Activated naive CD4-positive, alpha-beta T cell treated with anti-CD3 and anti-CD28 coated beads, Interleukin-2, amount 50 U/mL, for 16 hours (primary cell): ENCODE data around the gene HOXD8.
A peak's percentile ranks its signal among the peaks of the same experiment; 100 is the strongest.

ENCODE experiments used
- DNase-seq: peaks from one replicate; pipeline ENCODE4 v3.0.0-alpha.2; 2020

Gene HOXD8

DNA sequence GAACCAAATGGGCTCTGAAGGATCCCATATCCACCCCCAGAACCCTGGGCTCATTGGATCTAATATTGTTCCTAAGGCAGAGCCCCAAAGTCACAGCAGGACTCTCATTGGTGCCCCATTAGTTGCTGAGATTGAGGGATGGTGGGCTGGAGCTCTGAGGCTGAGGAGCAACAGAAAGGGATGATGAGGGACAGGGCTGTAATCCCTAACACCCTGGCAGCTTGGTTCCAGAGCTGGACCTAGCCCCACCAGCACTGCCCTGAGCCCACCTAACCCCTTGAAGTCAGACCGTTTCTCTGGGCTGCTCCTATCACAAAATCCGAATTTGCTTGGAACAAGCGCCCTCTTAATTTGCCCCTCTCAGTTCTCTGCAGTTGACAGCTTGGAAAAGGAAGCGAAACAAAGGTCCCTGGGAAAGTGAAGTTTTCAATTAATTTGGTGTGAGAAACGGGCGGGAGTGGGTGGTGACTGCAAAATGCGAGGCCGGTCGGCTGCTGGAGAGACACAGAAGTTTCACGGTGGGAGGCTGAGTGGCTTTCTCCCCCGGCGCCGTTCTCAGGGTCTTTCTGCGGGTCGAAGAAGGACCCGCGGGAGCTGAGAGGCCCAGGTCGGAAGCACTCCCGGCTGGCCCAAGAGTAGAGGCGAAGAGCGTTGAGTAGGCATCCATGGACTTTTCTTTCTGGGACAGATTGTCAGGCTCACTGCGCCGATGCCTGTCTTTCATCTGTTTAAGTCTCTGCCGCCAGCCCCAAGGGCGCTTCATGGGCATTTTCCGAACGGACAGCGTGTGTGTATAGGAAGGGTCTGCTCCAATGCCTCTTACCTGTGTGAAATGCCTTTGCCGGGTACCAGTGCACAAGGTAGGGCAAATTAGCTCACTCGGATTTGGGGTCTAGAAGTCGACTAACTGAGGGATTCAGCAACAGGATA lies 37.9 kb upstream of the HOXD8 start:
- no peak for DNase-seq

DNA sequence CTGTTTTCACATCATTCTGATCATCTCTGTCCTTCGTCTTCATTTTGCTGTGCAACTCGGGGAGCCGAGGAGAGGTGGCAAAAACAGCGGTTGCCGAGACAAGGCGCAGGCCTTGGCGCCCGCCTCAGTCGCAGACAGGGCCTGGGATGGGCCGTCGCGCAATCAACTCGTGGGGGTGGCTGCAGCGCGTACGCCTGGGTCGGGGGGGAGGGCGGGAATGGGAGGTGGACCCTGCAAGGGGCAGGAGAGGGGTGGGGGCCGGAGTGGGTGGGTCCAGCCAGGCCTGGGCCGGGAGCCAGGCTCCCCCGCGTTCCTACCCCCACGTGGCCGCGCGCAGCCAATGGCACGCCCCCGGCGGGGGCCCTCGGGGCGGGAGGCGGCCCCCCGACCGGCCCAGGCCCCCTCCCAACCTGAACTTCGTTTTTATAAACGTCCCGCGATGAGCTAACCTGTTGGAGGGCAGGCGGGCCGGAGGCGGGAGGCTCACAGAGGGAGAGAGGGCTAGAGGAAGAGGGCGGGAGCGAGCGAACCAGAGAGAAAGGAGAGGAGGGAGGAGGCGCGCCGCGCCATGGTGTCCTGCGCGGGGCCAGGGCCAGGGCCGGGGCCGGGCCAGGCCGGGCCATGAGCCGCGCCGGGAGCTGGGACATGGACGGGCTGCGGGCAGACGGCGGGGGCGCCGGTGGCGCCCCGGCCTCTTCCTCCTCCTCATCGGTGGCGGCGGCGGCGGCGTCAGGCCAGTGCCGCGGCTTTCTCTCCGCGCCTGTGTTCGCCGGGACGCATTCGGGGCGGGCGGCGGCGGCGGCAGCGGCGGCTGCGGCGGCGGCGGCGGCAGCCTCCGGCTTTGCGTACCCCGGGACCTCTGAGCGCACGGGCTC lies 37.0 kb upstream of the HOXD8 start, which contains the start of gene HOXD13:
Gene HOXD13, plus strand, starts transcription at position 452 of the 875 bp plus-strand sequence. Its CDS starts 170 bp downstream, at position 622.
- DNase-seq: no peak

DNA sequence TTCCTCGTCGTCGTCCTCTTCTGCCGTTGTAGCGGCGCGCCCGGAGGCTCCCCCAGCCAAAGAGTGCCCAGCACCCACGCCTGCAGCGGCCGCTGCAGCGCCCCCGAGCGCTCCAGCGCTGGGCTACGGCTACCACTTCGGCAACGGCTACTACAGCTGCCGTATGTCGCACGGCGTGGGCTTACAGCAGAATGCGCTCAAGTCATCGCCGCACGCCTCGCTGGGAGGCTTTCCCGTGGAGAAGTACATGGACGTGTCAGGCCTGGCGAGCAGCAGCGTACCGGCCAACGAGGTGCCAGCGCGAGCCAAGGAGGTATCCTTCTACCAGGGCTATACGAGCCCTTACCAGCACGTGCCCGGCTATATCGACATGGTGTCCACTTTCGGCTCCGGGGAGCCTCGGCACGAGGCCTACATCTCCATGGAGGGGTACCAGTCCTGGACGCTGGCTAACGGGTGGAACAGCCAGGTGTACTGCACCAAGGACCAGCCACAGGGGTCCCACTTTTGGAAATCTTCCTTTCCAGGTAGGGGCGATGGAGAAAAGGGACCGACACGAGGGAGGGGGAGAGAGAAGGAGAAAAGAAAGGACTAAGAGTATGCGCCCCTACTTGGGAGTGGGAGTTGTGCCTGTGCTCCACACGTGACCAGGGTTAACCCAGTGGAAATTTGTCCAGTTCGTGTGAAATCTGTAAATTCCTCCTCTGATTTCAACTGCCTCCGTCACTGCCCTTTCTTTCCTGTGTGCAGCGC lies 36.2 kb upstream of the HOXD8 start:
- no peak for DNase-seq

DNA sequence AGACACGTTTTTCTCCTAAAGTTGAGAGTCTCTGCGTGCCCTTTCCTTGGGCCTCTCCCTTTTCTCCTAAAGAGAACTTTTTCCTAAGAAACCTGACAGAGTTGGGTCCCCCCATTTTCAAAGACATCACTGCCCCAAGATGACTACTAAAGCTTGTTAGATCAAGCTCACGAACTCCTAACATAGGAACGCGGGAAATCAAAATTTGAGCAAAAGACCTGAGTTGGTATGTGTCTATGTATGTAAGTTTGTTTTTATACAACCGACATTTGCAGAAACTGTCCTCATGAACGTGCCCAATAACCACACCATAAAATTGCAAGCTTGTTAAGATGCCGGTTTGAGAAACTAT lies 35.6 kb upstream of the HOXD8 start:
- no peak for DNase-seq

DNA sequence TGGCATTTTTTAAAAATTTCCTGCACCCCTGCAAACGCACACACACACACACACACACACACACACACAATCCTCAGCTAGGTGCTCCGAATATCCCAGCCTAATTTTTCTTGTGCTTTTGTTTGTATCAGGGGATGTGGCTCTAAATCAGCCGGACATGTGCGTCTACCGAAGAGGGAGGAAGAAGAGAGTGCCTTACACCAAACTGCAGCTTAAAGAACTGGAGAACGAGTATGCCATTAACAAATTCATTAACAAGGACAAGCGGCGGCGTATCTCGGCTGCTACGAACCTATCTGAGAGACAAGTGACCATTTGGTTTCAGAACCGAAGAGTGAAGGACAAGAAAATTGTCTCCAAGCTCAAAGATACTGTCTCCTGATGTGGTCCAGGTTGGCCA lies 35.2 kb upstream of the HOXD8 start:
- DNase-seq: no peak

DNA sequence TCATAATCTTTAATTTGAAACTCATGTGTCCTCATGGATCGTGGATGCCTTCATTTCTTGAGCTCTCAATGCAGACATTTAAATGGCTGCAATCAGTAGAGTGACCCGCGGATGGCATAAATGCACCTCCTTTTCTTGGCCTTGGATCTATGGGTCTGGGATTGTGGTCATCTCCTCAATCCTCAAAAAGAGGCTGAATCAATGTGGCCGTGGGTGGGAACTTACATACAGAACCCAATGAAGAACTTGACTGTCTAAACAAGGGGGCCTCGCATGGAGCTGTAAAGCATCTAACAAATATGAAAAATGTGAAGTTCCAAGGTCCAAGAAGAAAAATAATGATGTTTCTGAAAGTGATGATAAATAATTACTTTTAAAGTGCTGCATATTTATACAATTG lies 34.1 kb upstream of the HOXD8 start:
- DNase-seq: no peak

DNA sequence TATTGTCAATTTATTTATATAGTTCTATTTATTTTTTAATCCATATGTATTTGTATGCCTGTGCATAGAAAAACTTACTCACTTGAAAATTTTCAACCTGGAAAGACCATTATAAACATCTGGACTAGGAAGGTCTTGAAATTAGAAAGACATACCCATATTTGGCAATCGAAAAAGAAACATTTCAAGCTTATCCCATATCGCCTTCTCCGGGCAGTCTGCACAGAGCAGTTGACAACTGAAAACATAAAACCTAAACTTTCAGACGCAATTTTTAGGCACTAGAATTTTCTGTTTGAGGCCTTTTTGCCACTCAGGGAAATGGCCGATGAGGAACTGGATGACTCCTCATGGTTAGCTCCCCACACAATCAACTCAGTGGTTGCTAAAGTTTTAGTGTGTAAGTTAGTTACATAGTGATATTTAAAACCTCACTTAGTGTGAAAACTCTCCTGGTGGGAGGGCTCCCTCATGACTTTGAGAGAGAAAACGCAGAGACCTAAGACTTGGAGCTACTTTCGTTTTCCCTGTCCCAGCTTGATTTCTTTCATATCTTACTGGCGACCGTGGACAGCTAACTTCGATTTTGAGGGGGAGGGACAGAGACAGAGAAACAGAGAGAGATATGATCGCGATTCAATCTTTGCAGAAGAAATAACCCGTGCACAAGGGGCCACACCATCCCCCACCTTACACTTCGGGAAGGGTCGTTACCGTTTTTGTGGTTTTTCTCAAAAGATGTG lies 33.1 kb upstream of the HOXD8 start:
- no peak for DNase-seq

DNA sequence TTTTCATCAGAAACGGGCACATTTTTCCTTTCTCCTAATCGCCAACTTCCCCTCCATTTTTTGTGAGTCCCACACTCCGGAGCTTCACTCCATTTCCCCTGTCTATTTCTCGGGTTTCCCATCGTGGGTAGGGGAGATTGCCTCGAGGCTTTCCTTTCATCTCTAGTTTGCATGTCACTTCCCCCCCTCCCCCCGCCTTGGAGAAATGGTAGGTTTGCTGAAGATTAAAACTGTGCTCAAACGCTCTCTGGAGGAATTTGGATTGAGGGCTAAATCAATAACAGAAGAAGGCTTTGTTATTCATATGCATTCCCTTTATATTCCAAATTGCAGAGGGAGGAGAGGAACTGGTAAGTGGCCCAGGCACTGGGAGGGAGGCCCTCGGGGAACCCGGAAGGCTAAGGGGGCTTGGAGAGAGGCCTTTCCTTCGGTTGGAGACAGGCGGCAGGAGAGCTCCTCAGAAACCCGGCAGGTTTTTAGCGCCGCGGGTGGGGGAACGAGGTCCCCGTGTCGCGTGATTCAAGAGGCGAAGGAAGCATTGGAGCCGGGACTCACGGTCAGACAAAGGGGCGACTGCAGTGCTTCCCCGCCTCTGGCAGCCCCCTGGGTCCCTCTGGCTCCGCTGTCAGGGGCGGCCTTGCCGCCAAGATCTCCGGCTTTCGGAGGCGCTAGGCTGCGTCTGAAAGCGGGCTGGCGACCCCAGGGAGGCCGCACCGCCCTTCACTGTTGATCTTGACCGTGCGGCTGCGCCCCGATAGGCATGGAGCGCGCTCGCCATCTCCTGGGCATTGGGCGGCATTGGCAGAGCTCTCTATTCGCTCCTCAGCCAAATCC lies 32.3 kb upstream of the HOXD8 start:
- peak; percentile 55 for DNase-seq

DNA sequence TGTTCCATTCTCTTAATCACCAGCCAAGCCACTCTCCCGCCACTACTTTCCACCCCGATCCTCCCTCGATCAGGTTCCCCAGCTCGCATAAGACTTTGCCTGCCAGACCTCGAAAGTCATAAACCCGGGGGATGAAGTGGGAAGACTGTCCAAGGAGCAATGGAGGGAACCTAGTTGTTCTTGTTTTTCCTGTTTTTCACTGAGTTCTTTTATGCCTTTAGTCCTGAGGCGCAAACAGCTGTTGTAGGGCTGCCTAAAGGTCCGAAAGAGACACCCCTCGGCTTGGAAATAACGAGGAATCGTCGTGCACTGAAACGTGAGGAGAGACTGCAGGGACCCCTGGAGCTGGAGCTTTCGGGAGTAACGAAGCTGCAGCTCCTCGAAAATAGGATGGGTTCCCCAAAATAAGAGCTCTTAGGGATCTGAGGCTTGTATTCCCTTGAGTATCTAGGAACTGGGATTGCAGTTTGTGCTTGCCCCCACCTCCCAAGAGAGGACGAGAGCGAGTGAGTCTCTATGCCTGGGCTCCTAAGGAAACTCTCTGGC lies 31.6 kb upstream of the HOXD8 start:
- DNase-seq: no peak

DNA sequence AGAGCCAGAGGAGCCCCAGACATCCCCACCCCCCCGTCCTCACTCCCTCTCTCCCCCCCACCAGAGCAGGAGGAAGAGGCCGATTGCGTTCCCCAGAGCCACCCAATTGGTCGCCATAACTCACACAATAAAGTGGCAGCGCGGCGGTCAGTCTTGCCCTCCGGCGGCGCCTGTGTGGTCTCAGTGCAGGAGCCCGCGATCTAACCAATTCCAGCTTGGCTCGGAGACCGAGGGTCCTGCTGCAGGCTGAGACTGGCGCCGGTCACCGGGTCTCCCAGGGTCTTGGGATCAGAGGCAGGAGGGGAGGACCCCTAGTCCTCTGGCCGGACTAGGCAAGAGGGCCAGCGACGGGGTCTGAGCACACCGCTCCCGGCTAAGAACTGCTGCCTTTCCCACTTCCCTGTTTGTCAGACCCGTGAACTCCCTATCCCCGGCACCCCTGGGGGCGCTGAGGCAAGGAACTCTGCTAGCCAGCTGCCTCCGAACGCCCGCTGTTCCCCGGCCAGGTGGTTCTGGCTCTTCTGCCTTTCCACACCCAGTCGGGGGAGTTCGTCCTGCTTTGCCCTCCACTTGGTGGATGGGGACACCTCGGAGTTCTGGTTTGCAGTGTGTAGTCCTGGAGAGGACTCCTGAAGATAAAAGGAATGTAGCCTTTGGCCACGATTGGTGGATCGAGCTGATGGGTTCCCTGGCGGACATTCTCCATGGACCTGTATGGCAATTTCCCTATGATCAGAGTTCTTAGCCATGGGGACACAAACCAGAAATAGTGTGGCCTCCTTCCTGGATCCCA lies 30.9 kb upstream of the HOXD8 start:
- no peak for DNase-seq

DNA sequence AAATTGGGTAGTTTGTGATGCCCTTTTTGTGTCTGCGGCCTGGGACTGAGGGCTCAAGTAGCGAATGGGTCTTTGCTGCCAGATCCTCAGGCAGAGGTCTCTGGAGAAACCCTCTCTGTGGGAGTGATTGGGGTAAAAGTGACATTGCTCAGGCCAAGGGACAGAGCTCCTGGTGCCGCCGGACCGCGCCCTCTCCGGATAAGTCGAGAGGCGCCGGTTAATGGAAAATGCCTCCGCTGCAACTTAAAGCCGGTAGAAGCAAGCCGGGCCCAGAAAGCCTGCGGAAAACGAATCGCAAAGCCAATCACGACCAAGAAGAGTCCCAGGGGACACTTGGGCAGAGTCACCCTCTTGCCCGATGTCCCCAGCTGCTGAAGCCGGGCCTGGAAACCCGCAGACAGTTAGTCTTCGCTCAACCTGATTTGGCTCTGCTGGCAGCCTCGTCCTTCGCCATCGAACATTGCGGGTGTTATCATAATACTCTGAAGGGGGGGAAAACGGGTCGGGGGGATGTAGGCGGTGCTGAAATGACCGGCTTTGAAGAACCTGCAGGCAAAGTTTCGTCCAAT lies 30.3 kb upstream of the HOXD8 start:
- no peak for DNase-seq

DNA sequence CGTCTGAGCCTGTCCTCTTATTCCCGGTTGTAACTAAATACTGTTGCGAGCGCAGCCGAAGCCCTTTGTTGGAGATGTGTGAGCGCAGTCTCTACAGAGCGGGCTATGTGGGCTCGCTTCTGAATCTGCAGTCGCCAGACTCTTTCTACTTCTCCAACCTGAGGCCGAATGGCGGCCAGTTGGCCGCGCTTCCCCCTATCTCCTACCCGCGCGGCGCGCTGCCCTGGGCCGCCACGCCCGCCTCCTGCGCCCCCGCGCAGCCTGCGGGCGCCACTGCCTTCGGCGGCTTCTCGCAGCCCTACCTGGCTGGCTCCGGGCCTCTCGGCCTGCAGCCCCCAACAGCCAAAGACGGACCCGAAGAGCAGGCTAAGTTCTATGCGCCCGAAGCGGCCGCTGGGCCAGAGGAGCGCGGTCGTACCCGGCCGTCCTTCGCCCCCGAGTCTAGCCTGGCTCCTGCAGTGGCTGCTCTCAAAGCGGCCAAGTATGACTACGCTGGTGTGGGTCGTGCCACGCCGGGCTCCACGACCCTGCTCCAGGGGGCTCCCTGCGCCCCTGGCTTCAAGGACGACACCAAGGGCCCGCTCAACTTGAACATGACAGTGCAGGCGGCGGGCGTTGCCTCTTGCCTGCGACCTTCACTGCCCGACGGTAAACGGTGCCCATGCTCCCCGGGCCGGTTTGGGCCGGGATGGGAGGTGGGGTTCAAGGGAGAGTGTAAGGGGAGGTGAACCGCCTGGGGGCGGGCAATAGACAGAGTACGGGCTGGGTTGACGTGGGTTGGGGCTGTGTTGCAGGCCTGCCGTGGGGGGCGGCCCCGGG lies 29.6 kb upstream of the HOXD8 start, which contains the start of gene HOXD12:
Gene HOXD12, plus strand, starts transcription at position 68 of the 819 bp plus-strand sequence. Its CDS starts 7 bp downstream, at position 75.
- no peak for DNase-seq

DNA sequence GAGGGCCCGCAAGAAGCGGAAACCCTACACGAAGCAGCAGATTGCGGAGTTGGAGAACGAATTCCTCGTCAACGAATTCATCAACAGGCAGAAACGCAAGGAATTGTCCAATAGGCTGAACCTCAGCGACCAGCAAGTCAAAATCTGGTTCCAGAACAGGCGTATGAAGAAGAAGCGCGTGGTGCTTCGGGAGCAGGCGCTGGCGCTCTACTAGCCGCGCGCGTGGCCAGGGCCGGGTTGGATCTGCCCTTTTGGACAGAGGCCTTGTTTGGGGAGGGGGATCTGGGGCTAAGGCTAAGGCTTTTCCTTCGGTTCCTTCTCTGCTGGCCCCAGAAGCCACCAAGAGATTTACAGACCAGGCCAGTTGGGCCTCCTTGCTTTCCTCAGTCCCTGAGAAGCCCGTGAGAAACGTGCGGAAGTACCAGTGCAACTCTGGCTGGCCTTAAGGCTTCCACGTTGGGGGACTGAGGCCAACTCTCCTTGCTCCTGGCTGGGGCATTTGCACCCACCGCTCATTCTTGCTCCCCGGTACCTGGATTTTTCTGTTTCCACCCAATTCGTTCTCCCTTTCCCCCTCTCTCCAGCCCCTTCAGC lies 28.9 kb upstream of the HOXD8 start:
- DNase-seq: no peak

DNA sequence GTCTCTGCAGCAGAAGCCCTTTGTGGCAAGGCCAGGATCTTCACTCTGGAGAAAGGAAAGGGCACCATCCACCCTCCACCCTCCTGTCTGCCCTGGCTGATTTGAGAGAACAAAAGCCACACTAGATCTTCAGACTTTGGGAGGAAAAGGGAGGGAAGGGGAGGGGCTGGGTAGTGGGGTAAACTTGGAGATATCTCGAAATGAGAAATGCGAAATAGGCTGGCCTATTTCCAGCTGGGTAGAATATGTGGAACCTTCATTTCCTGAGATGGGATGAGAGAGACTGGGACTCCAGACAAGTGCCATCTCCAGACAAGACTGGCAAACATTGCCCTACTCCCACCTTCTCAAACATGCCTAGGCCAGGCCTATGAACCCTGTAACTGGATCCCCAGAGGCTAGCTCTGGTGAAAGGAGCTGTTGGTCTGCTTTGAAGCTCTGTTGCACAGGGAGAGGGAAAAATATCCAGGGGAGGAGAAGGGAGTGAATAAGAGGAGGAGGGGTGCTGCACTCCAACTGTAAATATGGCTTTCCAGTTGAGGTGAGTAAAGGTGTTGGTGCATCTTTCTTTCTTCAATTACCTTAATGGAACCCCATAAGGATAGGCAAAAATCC lies 28.2 kb upstream of the HOXD8 start:
- DNase-seq: no peak

DNA sequence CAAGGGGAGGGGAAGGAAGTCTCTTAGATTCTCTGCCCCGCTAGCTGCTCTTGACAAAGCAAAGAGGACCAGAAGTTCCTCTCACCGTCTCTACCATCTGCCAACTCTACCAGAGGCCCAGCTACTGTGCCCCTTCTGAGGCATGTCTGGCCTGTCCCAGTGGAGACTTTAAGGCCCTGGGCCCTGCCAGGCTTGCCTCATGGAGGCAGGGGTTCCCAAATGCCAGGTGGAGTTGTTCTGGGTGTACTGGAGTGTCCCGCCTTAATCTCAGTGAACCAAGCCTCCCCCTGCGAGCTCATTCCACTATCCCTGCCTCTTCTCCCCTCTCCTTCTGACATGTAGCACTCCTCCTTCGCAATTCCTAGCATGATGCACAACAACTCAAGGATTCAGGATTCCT lies 27.7 kb upstream of the HOXD8 start:
- no peak for DNase-seq

DNA sequence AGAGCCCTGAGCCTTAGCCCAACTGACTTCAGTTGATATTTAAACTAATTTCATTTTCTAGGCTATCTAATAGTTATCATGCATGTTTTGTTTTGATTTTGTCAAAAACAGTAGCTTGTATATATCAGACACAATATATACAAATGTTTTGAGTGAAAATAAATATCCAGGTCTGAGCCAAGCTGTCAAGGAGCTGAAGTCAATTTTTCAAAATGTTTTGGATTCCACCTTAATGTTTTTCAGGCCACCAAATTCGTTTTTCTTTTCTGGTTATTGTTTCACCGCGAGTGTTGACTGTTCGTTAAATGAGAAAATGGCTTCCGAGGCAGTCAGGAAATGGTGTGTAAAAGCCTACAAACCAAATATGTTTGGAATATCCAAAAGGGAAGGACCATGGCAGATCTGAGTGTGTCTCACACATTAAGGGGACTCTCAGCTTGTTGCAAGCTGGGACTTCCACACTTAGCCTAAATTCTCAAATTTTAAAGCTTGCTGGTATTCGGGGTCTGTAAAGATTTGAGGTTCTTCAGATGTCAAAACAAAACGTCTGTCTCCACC lies 27.1 kb upstream of the HOXD8 start:
- no peak for DNase-seq

DNA sequence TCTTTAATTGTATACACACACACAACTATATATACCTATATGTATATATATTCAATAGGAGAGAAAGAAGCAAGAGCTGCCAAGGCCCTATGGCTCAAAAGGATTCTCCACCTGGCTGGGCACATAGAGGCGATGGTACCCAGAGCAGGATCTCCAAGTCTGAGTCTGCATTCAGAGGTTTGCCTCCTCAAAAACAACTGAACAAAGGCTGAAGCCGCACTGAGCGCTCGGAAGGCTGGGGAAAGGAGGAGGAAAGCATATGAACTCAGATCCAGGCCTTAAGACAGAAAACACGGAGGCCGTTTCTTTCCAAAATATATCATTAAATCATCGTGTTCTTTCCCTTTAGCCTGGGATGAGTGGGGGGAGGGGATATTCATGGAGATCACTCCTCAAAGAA lies 26.3 kb upstream of the HOXD8 start:
- DNase-seq: no peak
